Transverse colon (tissue), 4 donors: ENCODE data around the gene ANKRD62. TPM values are rescaled to one million over a fixed set of nuclear protein-coding genes. Genes with fewer than 3 reads are reported as not detected.
A peak's percentile ranks its signal among the peaks of the same experiment; 100 is the strongest.
"Not testable (repeated sequence)": the region's sequence is repeated elsewhere in the genome, so short reads cannot be mapped to it uniquely, and the experiment has no call there.

Experiments
- DNase-seq: peaks from one replicate; pipeline ENCODE4 v3.0.0-alpha.2; 2019
- H3K27ac ChIP-seq, 4 donors: fragments of 200-600 bp; sonication (generic); 2 replicates each; pipeline ENCODE4 v1.5.1; 2016 to 2018; ENCODE audit warnings: inconsistent platforms in 4 of 4
- H3K27me3 ChIP-seq: fragments of 200-600 bp; sonication (generic); 2 replicates; pipeline ENCODE4 v1.5.1; 2017; ENCODE audit warnings: inconsistent platforms
- H3K36me3 ChIP-seq, 4 donors: fragments of 200-600 bp; sonication (generic); 2 replicates each; pipeline ENCODE4 v1.5.1; 2017 to 2019; ENCODE audit warnings: inconsistent platforms in 4 of 4
- H3K4me1 ChIP-seq, 4 donors: fragments of 200-600 bp; sonication (generic); 2 replicates each; pipeline ENCODE4 v1.5.1; 2017 to 2020; ENCODE audit warnings: inconsistent platforms in 4 of 4
- H3K4me3 ChIP-seq, 4 donors: fragments of 200-600 bp; sonication (generic); 1 replicate in 1 of 4; 2 replicates in 3 of 4; pipeline versions ENCODE4 v1.5.1 to v1.6.1; 2017 to 2019; ENCODE audit warnings: inconsistent platforms in 4 of 4
- H3K9me3 ChIP-seq, 2 donors: fragments of 200-600 bp; sonication (generic); 2 replicates each; pipeline ENCODE4 v1.5.1; 2017 to 2019; ENCODE audit warnings: inconsistent platforms in 2 of 2
- CTCF ChIP-seq, 5 experiments: fragments of 200-600 bp in 3 of 5; fragments of 450-650 bp in 2 of 5; sonication (generic) in 3 of 5; IDR thresholded peaks; 1 replicate in 2 of 5; 2 replicates in 3 of 5; pipeline ENCODE4 v1.5.1; 2016 to 2017; ENCODE audit warnings: antibody characterized with exemption in 5 of 5, inconsistent platforms in 3 of 5, mild to moderate bottlenecking in 2 of 5, moderate library complexity in 1 of 5
- EP300 ChIP-seq: sonication (generic); formaldehyde crosslinking; IDR thresholded peaks from one replicate; pipeline ENCODE4 v1.6.1; 2017; ENCODE audit warnings: antibody characterized with exemption, low read depth
- POLR2A ChIP-seq: fragments of 450-650 bp; IDR thresholded peaks from one replicate; pipeline ENCODE4 v1.6.1; 2016; ENCODE audit warnings: antibody characterized with exemption, mild to moderate bottlenecking, moderate library complexity
- POLR2AphosphoS5 ChIP-seq, 3 donors: sonication (generic); formaldehyde crosslinking; IDR thresholded peaks; one replicate each; pipeline ENCODE4 v1.6.1; 2016; ENCODE audit warnings: antibody characterized with exemption in 3 of 3
- WGBS, 2 donors: methylation state at CpG; one replicate each; pipeline ENCODE4 v1.1.5; 2018; ENCODE audit warnings: low coverage in 1 of 2; 5-methylcytosine and 5-hydroxymethylcytosine counted together
- in situ Hi-C, 4 donors: fragments of 200-750 bp; cut with MboI; loops; one replicate each; pipeline versions ENCODE4 v1.15.0 to v1.15.1; 2017; ENCODE audit warnings: low sequenced_read_pairs in 3 of 4, low pct_ligation_motif_present in 1 of 4, low pct_unique_long_range_greater_than_20kb in 1 of 4
- intact Hi-C: fragments of 100-400 bp; cut with DNase I; formaldehyde crosslinking; loops from one replicate; pipeline ENCODE4 v1.15.1; 2023; ENCODE audit warnings: low total_unique reads
- total RNA-seq, 4 donors: library from RNA; depleted of rRNA; stranded (reverse); fragments of >200 nt; gene quantifications; one replicate each; pipeline ENCODE4 v1.1.0, GENCODE V29; 2016

ANKRD62 gene
- total RNA-seq, 4 donors from 2014 or later = 0.20 to 1.4 (median 0.32) TPM; not detected in 1

- H3K36me3 ChIP-seq, intact Hi-C loops, H3K27ac ChIP-seq, H3K9me3 ChIP-seq, in situ Hi-C loops, H3K4me3 ChIP-seq, DNase-seq, H3K4me1 ChIP-seq, H3K27me3 ChIP-seq: not testable (repeated sequence)
- 78 to 94% methylated on average over 19 to 44 of the region's 44 CpGs for WGBS, 2 donors
- TF ChIP-seq CTCF (IDR thresholded peaks at IDR 0.05) = peak in 1 of 5 experiments; percentile 9
Observed at GRCh38 chr18:12068316-12068949, 25.2 kb upstream of the ANKRD62 start.

- no peaks in the 10 kb centered on the region for H3K36me3 ChIP-seq
- in situ Hi-C loops (no loop called here), intact Hi-C loops (no loop called here)
- no peak overlapping the region for H3K4me3 ChIP-seq
- TF ChIP-seq POLR2A (no peak), POLR2AphosphoS5 (IDR thresholded peaks at IDR 0.05) (no peak), EP300 (no peak), CTCF (IDR thresholded peaks at IDR 0.05) (no peak)
- H3K27me3 ChIP-seq = no peaks in the 10 kb centered on the region
- DNase-seq = no peak
- no peak overlapping the region for H3K27ac ChIP-seq
- no peaks in the 10 kb centered on the region for H3K4me1 ChIP-seq
- no peaks in the 10 kb centered on the region for H3K9me3 ChIP-seq
- WGBS, 2 donors = 69 to 75% methylated on average over 3 of the region's 3 CpGs
Observed at GRCh38 chr18:12068950-12069320, 24.7 kb upstream of the ANKRD62 start.

- H3K27ac ChIP-seq, in situ Hi-C loops, H3K36me3 ChIP-seq, H3K9me3 ChIP-seq, H3K27me3 ChIP-seq, H3K4me1 ChIP-seq, DNase-seq, H3K4me3 ChIP-seq, intact Hi-C loops: not testable (repeated sequence)
- WGBS, 2 donors = 70 to 100% methylated on average over 1 of the region's 1 CpG
Observed at GRCh38 chr18:12071066-12071465, 22.6 kb upstream of the ANKRD62 start.

- Histone ChIP-seq H3K9me3 (no peaks in the 10 kb centered on the region), H3K36me3 (no peaks in the 10 kb centered on the region), H3K4me3 (no peak overlapping the region), H3K27ac (no peak overlapping the region), H3K27me3 (no peaks in the 10 kb centered on the region), H3K4me1 (no peaks in the 10 kb centered on the region)
- 33 to 42% methylated on average over 1 of the region's 1 CpG for WGBS, 2 donors
- TF ChIP-seq POLR2AphosphoS5 (IDR thresholded peaks at IDR 0.05) (no peak), CTCF (IDR thresholded peaks at IDR 0.05) (no peak), POLR2A (no peak), EP300 (no peak)
- intact Hi-C loops (no loop called here), in situ Hi-C loops (no loop called here)
- no peak for DNase-seq
Observed at GRCh38 chr18:12072996-12073395, 20.6 kb upstream of the ANKRD62 start.

GRCh38 chr18:12074736-12075135 lies 18.9 kb upstream of the ANKRD62 start:
- TF ChIP-seq EP300 (no peak), POLR2A (no peak), CTCF (IDR thresholded peaks at IDR 0.05) (no peak), POLR2AphosphoS5 (IDR thresholded peaks at IDR 0.05) (no peak)
- Histone ChIP-seq H3K27ac (no peak overlapping the region), H3K27me3 (no peaks in the 10 kb centered on the region), H3K4me1 (no peaks in the 10 kb centered on the region), H3K4me3 (no peak overlapping the region), H3K36me3 (no peaks in the 10 kb centered on the region), H3K9me3 (no peaks in the 10 kb centered on the region)
- in situ Hi-C loops (no loop called here), intact Hi-C loops (no loop called here)
- WGBS, 2 donors = 72 to 84% methylated on average over 2 to 3 of the region's 3 CpGs
- DNase-seq = no peak
